B cell (primary cell): Measurements from ENCODE around the gene L3MBTL4.

Experiments
- CTCF ChIP-seq: fragments of 200-600 bp; IDR thresholded peaks from one replicate; pipeline ENCODE4 v1.8.0; 2022; ENCODE audit warnings: antibody characterized with exemption, mild to moderate bottlenecking
- EZH2 ChIP-seq: IDR thresholded peaks from 2 replicates; pipeline ENCODE4 v1.6.1; 2012; ENCODE audit warnings: borderline replicate concordance, low read depth, mild to moderate bottlenecking, moderate library complexity, low read length; ENCODE audit not compliant: insufficient read depth, poor library complexity, severe bottlenecking

- TF ChIP-seq EZH2 (no peak), CTCF (no peak)
Measured at GRCh38 chr18:6158958-6159357, 255.8 kb downstream of the L3MBTL4 start.
